ENCODE measurements around the gene ZNF574. TPM values are rescaled to one million over a fixed set of nuclear protein-coding genes. Genes with fewer than 3 reads are reported as not detected.

Gene ZNF574
- total RNA-seq, 4 donors from 2014 or later: 14.4 to 25.3 (median 17.1) TPM

DNA sequence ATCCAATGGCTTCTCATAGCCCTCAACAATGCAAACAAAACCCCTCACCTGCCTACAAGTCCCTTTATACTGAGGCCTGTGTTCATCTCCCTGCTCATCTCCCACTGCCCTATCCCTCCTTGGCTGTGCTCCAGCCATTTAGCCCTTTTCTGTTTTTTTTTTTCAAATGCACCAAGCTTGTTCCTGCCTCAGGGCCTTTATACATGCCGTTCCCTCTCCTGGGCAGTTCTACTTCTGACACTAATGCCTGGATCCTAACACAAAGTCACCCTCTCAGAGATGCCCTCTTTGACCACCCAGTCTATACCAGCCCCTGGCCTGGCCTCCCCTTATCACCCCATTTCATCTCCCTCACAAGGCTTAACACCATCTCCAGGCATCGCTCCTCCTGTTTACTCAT, 26.9 kb downstream of the ZNF574 start:
- no peak for ATAC-seq
- no peak for TF ChIP-seq EP300 (IDR thresholded peaks at IDR 0.05)
- no peak for TF ChIP-seq POLR2AphosphoS5 (IDR thresholded peaks at IDR 0.05)
- TF ChIP-seq POLR2A (IDR thresholded peaks at IDR 0.05): no peak
- TF ChIP-seq, protein P1, sequence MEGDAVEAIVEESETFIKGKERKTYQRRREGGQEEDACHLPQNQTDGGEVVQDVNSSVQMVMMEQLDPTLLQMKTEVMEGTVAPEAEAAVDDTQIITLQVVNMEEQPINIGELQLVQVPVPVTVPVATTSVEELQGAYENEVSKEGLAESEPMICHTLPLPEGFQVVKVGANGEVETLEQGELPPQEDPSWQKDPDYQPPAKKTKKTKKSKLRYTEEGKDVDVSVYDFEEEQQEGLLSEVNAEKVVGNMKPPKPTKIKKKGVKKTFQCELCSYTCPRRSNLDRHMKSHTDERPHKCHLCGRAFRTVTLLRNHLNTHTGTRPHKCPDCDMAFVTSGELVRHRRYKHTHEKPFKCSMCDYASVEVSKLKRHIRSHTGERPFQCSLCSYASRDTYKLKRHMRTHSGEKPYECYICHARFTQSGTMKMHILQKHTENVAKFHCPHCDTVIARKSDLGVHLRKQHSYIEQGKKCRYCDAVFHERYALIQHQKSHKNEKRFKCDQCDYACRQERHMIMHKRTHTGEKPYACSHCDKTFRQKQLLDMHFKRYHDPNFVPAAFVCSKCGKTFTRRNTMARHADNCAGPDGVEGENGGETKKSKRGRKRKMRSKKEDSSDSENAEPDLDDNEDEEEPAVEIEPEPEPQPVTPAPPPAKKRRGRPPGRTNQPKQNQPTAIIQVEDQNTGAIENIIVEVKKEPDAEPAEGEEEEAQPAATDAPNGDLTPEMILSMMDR (IDR thresholded peaks at IDR 0.05): no peak
- Histone ChIP-seq H3K27me3 (peaks cover 20% of the 10 kb centered on the region), H3K4me3 (no peak overlapping the region), H3K4me1 (no peaks in the 10 kb centered on the region), H3K36me3 (no peaks in the 10 kb centered on the region), H3K9me3 (no peaks in the 10 kb centered on the region), H3K27ac (no peak overlapping the region)
- 87 to 100% methylated on average over 2 of the region's 2 CpGs for WGBS, 2 donors (ENCODE audit: low coverage in 1 of 2)

DNA sequence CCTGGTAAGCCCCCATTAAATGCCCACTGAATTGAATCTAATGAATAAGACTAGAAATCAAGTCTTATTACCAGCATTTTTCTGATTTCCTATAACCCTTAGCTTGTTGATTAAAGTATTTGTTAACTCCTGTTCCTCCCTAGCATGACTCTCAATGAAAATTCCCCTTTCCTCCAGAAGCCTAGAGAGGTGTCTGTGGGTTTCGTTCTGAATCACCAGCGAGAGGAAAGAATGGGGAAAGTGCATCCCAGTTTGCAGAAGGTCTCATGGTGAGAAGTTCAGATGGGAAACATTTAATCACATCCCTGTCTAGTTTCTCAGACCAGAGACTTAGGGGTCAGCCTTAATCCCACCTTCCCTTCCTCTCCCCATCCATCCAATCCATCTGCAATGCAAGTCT, 29.4 kb downstream of the ZNF574 start:
- no peaks in the 10 kb centered on the region for H3K36me3 ChIP-seq
- no peak for ATAC-seq
- H3K9me3 ChIP-seq: no peaks in the 10 kb centered on the region
- no peak overlapping the region for H3K27ac ChIP-seq
- TF ChIP-seq POLR2AphosphoS5 (IDR thresholded peaks at IDR 0.05) (no peak), POLR2A (IDR thresholded peaks at IDR 0.05) (no peak), EP300 (IDR thresholded peaks at IDR 0.05) (no peak)
- TF ChIP-seq, protein P1 (IDR thresholded peaks at IDR 0.05): no peak
- WGBS, 2 donors (ENCODE audit: low coverage in 1 of 2): 73% methylated on average over 2 of the region's 2 CpGs; no CpG with 5 or more reads in 1 of the 2 donors
- H3K4me3 ChIP-seq: no peak overlapping the region
- H3K27me3 ChIP-seq: peaks cover 31% of the 10 kb centered on the region
- H3K4me1 ChIP-seq: no peaks in the 10 kb centered on the region

DNA sequence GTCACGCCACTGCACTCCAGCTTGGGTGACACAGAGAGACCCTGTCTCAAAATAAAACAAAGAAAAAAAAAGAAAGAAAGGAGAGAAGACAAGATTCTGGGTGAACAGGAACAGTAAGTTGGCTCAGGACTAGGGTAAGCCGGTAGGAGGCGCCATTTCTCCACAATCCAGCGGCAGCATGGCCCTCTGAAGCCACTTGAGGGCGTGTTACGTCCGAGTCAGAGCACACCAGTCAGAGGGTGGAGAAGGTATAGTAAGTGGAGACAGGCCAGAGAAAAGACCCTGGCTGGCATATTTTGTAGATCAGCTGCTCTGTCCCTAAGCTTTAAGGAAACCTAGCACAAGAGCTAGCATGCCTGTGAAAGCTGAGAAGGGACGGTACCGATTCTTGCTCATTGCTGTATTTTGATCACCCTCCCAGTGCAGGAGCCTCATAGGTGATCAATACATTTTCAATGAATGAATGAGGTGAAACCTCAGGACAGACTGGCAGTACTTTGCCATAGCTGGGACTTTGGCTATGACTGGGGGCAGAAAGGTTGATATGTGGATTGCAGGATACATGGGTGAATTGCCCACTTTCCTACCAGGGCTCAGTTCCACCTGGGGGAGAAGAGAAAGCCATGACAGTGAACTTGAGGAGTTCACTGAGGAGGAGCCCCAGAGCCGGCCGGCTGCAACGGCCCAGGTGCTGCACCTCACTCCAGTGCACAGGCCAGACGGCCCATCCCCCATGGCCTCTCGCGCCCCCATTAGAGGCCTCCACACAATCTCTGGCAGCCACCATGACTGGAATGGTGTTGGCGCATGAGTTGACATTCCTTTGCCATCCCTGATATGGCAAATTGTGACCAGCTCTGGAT, 32.8 kb downstream of the ZNF574 start:
- no peaks in the 10 kb centered on the region for H3K36me3 ChIP-seq
- 5 to 11% methylated on average over 8 of the region's 16 CpGs for WGBS, 2 donors (ENCODE audit: low coverage in 1 of 2)
- peak; percentile 71 for ATAC-seq
- H3K27me3 ChIP-seq: peaks cover 40% of the 10 kb centered on the region
- H3K4me3 ChIP-seq: no peak overlapping the region
- H3K9me3 ChIP-seq: no peaks in the 10 kb centered on the region
- H3K4me1 ChIP-seq: peaks cover 0 to 7% (median 0%) of the 10 kb centered on the region in 3 donors
- H3K27ac ChIP-seq: no peak overlapping the region
- TF ChIP-seq EP300 (IDR thresholded peaks at IDR 0.05): no peak
- TF ChIP-seq, protein P1 (IDR thresholded peaks at IDR 0.05): peak in 3 of 4 experiments; percentile 62 to 83 (median 76)

DNA sequence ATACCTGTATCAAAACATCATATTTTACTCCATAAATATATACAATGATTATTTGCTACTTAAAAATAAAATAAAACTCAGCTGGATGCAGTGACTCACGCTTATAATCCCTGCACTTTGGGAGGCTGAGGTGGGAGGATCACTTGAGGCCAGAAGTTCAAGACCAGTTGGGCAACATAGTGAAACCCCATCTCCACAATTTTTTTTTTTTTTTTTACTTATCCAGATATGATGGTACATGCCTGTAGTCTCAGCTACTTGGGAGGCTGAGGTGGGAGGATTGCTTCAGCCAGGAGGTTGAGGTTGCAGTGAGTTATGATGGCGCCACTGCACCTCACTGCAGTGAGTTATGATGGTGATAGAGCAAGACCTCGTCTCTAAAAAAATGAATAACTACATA, 33.9 kb downstream of the ZNF574 start:
- no peak for ATAC-seq
- no peak overlapping the region for H3K4me3 ChIP-seq
- H3K27ac ChIP-seq: no peak overlapping the region
- H3K4me1 ChIP-seq: peaks cover 0 to 14% (median 3%) of the 10 kb centered on the region in 3 donors
- 78 to 100% methylated on average over 2 to 3 of the region's 3 CpGs for WGBS, 2 donors (ENCODE audit: low coverage in 1 of 2)
- TF ChIP-seq POLR2AphosphoS5 (IDR thresholded peaks at IDR 0.05) (no peak), POLR2A (IDR thresholded peaks at IDR 0.05) (no peak), EP300 (IDR thresholded peaks at IDR 0.05) (no peak)
- TF ChIP-seq, protein P1 (IDR thresholded peaks at IDR 0.05): no peak
- peaks cover 40% of the 10 kb centered on the region for H3K27me3 ChIP-seq
- H3K36me3 ChIP-seq: no peaks in the 10 kb centered on the region
- no peaks in the 10 kb centered on the region for H3K9me3 ChIP-seq

GRCh38 chr19:42110658-42111057, 34.7 kb downstream of the ZNF574 start:
- WGBS, 2 donors (ENCODE audit: low coverage in 1 of 2): 25% methylated on average over 1 of the region's 1 CpG; no CpG with 5 or more reads in 1 of the 2 donors
- ATAC-seq: no peak

More at GRCh38 chr19:42110658-42111057, 34.7 kb downstream of the ZNF574 start:
- Histone ChIP-seq H3K36me3 (no peaks in the 10 kb centered on the region), H3K9me3 (no peaks in the 10 kb centered on the region), H3K27me3 (peaks cover 40% of the 10 kb centered on the region), H3K4me3 (no peak overlapping the region), H3K27ac (no peak overlapping the region), H3K4me1 (peaks cover 0 to 14% (median 3%) of the 10 kb centered on the region in 3 donors)
- TF ChIP-seq POLR2AphosphoS5 (IDR thresholded peaks at IDR 0.05): no peak
- TF ChIP-seq POLR2A (IDR thresholded peaks at IDR 0.05): no peak
- TF ChIP-seq, protein P1 (IDR thresholded peaks at IDR 0.05): no peak
- no peak for TF ChIP-seq EP300 (IDR thresholded peaks at IDR 0.05)
